ENCODE results near the gene KIF1B.
"Not testable (repeated sequence)": the region's sequence is repeated elsewhere in the genome, so short reads cannot be mapped to it uniquely, and the experiment has no call there.

The KIF1B gene

GRCh38 chr1:10193288-10193687, 17.1 kb upstream of the KIF1B start:
- no peak for DNase-seq

DNA sequence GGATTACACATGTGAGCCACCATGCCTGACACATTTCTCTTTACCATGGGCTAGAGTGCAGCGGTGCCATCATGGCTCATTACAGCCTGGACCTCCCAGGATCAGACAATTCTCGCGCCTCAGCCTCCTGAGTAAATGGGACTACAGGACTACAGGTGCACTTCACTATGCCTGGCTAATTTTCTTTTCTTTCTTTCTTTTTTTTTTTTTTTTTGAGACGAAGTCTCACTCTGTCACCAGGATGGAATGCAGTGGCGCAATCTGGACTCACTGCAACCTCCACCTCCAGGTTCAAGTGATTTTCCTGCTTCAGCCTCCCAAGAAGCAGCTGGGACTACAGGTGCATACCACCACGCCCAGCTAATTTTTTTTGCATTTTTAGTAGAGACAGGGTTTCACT, 14.8 kb upstream of the KIF1B start:
- no peak for DNase-seq

DNA sequence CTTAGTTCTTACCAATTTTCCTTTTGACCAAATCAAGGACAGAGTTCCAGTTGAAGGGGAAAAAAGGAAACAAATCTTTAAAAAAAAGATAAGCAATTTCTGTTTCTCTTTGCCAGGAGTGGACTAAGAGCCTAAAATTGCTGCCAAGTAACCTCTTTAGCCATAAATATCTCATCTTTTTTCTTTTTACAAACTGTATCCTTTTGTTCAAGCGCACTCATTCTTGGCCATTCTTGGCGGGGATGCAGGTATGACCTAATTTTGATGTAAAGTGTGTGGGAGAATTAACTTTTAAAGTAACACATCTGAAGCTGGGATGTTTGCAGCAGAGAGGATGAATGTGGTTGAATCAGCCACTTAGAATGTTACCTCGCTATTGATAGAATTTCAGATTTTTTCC, 13.4 kb upstream of the KIF1B start:
- no peak for DNase-seq

- no peak for DNase-seq
Observed at GRCh38 chr1:10200620-10201019, 9.8 kb upstream of the KIF1B start.

- DNase-seq = no peak
Observed at GRCh38 chr1:10204003-10204642, 6.2 kb upstream of the KIF1B start.

- not testable (repeated sequence) for DNase-seq
Observed at GRCh38 chr1:10205206-10205605, 5.2 kb upstream of the KIF1B start.

- no peak for DNase-seq
Observed at GRCh38 chr1:10207810-10208209, 2.6 kb upstream of the KIF1B start.

- no peak for DNase-seq
Observed at GRCh38 chr1:10208537-10208936, 1.8 kb upstream of the KIF1B start.

DNA sequence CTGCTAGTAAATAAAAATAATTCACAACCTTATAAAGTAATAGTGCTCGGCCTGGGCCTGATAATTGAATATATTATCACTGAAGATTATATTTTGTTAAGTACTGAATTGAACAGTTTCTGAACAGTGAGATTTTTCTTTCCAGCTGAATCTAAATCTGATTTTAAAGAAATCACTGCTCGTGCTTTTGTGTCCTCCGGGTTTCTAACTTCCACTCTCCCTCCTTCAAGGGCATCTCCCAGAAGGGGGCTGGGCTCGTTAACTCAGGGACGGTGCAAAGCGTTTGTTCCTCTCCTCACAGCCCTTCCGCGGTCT, 823 bp upstream of the KIF1B start:
- no peak for DNase-seq

- DNase-seq = no peak
Observed at GRCh38 chr1:10210841-10211804, 753 bp downstream of the KIF1B start.

GRCh38 chr1:10211805-10212410, 1.5 kb downstream of the KIF1B start:
- no peak for DNase-seq

- DNase-seq = no peak
Observed at GRCh38 chr1:10212476-10212875, 2.1 kb downstream of the KIF1B start.

GRCh38 chr1:10213186-10213705, 2.9 kb downstream of the KIF1B start:
- no peak for DNase-seq

DNA sequence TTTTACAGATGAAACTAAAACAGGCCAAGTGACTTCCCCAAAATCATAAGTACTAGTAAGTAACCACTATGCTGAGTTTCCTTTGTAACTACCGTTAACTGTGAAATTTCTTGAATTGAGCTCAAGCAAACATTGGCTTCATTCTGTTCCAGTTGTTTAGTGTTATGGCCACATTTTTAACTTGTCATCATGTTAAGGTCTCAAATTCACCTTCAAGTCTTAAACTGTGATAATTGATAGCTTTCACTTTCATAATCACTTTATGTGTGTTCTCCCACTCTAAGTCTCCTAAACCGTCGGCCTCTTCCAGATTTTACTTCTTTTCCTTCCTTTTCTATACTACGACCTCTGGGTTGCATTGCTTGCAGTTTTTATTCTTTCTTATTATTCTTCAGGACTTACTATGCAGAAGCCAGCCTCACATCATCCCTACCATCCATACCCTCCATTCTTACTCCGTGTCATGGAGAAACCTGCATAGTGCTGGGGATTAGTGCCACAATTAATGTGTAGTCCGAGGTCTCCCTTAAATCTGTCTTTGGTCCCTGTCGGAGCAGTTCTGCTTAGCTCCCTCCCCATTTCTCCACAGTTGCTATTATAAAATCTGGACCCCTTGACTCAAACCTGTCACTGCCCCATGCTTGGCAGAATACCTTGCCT, 5.8 kb downstream of the KIF1B start:
- DNase-seq = no peak

GRCh38 chr1:10217748-10218441, 7.5 kb downstream of the KIF1B start:
- DNase-seq = no peak

DNA sequence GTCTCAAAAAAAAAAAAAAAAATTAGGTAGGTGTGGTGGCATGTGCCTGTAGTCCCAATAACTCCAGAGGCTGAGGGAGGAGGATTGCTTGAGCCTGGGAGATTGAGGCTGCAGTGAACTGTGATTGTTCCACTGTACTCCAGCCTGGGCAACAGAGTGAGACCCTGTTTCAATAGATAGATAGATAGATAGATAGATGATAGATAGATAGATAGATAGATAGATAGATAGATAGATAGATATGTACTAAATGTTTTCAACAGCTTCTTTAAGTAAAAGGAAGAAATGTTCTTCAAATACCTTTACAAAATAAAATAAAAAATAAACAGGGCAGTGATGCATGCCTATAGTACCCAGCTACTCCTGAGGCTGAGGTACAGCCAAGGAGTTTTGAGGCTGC, 9.8 kb downstream of the KIF1B start:
- DNase-seq = no peak

- DNase-seq = not testable (repeated sequence)
Observed at GRCh38 chr1:10220657-10221056, 10.3 kb downstream of the KIF1B start.

- DNase-seq = no peak
Observed at GRCh38 chr1:10225573-10225972, 15.2 kb downstream of the KIF1B start.

DNA sequence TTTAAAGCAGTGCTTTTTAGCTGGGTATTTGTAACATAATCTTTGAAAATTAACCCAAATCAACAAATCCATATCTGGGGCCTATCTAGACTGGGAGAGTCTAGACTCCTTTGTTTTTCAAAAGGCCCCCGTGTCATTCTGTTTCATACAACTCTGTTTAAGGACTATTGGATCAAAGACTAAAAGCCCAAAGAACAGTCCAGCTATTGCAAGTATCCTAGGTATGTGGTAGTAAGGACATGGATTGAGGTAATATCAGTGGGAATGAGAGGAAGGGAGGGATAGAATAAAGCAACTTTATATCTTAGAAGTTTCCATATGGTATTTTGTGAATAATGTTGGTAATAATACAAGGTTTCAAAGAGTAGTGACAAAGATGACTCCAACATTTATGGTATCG, 18.2 kb downstream of the KIF1B start:
- DNase-seq = no peak

- no peak for DNase-seq
Observed at GRCh38 chr1:10229903-10230302, 19.5 kb downstream of the KIF1B start.

DNA sequence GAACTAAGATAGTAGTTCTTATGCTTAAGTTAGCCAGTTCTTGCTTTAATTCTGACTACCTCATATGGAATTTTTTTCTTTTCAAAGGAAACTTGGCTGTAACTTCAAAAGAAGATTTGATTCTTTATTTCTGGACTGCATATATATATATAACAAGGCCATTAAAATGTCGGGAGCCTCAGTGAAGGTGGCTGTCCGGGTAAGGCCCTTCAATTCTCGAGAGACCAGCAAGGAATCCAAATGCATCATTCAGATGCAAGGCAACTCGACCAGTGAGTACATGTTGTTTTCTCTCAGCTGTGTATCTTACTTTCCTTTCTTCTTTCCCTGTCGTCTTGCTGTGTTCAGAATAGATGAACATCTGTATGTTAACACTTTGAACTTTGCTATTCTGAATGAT, 21.8 kb downstream of the KIF1B start:
- no peak for DNase-seq

- no peak for DNase-seq
Observed at GRCh38 chr1:10236405-10237156, 26.2 kb downstream of the KIF1B start.

All from activated CD4-positive, alpha-beta T cell treated with anti-CD3 and anti-CD28 coated beads for 1 hour (primary cell).